Measurements from ENCODE around the gene MYH9.

The MYH9 gene

GRCh38 chr22:36366291-36366708 lies 21.5 kb downstream of the MYH9 start:
- DNase-seq: no peak

GRCh38 chr22:36365020-36365411 lies 22.8 kb downstream of the MYH9 start:
- no peak for DNase-seq

DNA sequence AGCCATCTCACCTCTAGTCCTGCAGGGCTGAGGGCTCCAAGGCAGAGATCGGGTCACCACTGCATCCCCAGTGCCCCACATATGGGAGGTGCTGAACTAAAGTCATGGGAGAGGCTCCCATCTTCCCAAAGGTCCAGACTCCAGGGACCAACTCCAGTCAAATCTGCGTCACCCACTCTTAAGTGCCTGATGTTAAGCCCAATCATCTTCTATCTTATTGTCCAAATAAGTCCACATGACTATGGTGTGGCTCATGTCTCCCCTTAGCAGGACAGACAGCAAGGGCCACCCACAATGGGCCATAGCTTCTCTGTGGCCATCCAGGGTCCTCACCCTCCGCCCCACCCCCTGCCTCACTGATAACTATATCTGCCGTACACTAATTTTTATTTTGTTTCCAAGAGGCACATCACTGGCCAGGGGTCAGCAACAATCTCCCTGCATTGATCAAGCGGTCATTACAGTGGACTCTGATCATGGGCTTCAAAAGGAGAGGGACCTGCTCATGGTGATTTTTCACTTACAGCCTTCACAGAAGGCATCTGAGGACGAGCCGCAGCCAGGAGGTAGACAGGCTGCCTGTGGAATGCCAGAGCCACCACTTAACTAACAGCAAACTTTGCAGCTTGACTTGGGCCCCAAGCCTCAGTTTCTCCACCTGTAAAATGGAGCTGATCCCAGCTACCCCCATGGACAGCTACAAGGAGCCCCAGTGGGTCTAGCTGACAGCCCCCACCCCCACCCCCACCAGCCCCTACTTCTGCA lies 23.3 kb downstream of the MYH9 start:
- no peak for DNase-seq

- DNase-seq: no peak
Measured at GRCh38 chr22:36363349-36363981, 24.3 kb downstream of the MYH9 start.

DNA sequence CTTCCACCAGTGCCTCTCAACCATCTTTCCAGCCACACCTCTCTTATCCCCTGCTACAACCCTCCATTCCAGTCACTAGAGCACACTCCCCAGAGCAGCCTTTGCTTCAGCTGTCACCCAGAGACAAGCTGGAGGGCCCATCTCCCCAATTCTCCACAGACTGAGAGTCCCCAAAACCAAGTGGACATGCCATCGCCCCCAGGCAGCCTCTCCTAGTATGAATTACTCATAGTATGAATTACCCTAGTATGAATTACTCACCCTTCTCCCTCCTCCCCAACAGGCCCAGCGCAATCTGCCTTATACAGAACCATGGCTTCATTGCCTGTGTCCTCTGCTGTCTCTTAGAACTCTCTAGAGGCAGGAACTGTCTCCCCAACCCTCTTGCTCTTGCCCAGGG lies 24.8 kb downstream of the MYH9 start:
- no peak for DNase-seq

GRCh38 chr22:36362075-36362474 lies 25.7 kb downstream of the MYH9 start:
- DNase-seq: no peak

DNA sequence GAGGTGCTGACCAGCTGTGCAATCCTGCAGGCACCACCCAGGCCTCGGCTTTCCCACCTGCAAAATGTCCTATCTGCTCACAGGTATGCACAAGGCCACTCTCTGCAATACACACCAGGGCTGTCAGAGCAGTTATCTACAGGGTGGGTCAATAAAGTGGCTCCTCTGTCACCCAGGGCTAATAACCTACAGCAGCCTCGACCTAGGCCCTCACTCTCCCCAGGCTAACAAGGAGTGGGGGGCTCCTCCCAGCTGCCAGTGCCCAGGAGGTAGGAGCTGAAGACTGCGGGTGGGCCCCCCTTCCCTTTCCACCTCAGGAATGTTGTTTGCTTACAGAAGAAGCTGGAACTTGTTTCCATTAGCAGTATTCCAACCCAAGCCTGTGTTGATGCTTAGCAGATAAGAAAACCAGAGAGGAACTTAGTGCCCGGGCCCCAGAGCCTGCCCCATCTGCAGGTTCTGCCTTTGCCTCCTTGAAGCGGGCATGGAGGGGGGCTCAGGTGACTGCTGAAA lies 26.8 kb downstream of the MYH9 start:
- no peak for DNase-seq

- DNase-seq: no peak
Measured at GRCh38 chr22:36360011-36360410, 27.8 kb downstream of the MYH9 start.

DNA sequence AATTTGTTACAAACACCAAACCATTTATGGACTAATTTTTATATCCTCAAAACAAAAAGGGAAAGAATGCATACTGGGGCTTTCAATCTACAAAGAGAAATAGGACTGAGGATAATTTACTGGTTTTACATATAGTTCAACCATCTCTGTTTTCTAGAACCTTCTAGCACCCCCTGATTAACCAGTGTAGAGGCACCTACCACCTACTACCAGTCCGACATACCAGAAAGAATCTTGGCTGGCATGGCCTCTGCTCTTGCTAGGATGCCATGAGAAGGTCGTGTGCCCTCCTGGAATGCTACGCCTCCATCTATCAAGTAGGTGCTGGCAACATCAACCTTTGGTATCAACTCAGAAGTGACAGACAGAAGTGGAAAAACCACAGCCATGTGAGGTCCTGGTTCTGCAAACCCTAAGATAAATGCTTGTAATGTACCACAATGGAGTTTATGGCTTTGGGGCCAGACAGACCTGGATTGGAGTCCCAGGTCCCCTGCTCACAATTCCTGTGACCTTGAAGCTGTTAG lies 28.2 kb downstream of the MYH9 start:
- no peak for DNase-seq

DNA sequence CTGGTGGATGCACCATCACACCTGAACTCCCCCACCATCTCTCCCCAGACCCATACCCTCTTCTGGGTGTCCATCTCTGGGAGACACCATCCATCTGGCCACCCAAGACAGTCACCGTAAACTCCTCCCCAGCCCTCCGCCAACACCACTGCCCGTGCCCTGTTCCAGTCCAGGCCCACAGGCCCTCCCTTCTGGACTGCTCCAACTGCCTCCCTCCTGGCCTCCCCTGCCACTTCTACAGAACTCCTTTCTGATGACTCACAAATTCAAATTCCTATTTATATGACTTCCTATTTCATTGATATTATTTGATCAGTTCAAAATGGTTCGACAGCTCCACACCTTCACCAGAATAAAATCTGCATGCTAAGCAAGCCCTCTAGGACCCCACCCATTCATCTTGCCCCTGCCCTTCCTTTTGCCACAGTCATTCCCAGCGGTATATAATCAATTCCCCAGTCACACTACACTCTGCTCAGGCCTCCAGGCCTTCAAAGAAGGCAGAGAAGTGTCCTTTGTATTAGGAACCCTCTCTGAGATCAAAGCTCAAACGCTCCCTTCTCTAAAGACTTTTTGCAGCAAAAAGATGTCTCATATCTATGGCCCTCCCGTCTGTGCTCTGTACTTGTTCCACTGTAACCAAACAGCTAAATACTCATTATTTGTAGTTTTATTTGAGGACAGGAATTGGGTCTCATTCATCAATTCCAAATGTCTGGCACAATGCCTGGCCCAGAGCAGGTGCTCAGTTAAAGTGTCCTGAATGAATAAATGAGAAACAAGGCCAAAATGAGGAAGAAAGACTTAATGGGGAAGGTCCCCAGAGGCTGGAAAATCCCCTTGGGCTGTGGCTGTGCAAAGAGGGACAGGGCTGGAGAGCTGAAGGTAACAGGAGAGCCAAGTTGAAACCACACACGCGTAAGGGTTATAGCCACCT lies 29.0 kb downstream of the MYH9 start:
- peak; percentile 4 for DNase-seq

- DNase-seq: no peak
Measured at GRCh38 chr22:36356708-36357624, 30.8 kb downstream of the MYH9 start.

- DNase-seq: no peak
Measured at GRCh38 chr22:36355894-36356293, 31.9 kb downstream of the MYH9 start.

DNA sequence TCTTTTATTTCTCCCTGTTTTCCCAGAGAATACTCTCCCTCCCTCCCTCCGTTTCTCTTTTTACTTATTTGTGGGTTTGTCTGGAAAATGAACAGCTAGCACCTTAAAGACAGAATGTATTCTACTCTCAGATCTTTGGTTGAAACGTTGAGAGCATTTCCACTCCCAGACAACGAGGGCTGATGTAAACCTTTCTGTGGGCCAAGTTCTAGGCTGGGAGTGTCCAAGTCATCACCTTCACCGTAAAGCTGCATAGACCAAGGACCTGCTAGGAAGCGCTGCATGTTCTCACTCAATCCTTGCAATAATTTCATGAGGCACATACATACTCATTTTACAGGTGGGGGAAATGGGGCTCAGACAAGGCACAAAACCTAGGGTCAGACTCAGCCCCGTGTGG lies 32.4 kb downstream of the MYH9 start:
- no peak for DNase-seq

DNA sequence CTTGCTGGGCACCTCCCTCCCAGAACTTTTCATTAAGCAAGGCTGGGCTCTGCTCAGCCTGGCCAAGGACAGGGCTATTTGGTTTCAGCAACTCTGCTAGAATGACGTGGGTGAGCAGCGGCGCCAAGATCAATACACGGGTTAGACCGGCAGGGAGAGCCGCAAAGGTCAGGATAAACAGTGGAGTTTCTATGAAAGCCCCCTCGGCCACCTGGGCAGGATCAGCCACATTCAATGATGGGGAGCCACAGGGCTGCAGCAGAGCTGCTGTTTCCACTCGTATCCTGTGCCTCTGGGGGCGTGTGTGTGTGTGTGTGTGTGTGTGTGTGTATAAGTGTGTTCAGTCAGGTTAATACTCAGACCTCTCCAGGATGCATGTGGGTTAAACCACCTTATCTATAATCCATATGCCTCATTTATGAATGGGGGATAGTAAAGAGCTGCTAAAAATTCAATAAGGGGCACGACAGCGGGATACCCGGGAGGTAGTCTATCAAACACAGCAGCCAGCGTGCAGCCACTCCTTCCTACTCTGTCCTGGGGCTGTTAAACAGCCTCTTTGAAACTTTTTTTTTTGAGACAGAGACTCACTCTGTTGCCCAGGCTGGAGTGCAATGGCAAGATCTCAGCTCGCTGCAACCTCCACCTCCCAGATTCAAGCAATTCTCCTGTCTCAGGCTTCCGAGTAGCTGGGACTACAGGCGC lies 34.8 kb downstream of the MYH9 start:
- no peak for DNase-seq

DNA sequence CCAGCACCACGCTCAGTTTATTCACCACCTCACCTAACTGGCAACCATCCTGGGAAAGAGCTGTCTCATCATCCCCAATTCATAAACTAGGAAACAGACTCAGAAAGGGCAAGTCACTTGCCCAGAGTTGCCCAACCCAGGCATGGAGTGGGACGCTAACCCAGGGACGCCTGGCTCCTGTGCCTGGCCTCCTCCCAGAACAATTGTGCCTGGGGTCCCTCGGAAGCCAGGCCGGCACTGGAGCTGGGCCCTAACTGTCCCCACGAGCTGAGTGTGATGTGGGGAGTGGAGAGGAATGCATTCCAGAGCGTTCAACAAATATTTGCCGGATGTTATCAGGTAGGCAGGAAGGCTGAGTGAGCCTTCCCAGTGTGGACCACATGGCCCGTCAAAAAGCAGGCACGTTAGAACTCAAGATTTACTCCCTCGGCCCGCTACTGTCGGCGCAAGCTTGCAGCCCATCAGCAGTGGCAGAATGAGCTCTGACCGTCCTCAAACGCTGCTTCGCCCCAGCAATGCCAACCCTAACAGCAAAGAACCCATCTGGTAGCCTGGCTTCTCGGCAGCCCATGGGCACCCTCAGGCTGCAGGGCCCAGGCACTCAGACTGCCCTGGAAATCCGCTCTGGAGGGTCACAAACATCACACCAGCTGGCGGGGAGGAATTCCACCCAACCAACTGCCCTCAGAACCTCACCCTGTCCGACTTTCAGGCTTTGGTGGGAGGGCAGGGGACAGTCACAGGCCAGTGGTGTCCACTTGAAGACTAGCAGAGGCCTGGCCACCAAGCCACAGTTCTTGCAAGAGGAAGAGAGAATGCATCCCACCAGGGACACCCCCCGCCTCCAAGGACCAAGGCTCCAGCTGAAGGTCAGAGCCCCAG lies 35.6 kb downstream of the MYH9 start:
- no peak for DNase-seq

DNA sequence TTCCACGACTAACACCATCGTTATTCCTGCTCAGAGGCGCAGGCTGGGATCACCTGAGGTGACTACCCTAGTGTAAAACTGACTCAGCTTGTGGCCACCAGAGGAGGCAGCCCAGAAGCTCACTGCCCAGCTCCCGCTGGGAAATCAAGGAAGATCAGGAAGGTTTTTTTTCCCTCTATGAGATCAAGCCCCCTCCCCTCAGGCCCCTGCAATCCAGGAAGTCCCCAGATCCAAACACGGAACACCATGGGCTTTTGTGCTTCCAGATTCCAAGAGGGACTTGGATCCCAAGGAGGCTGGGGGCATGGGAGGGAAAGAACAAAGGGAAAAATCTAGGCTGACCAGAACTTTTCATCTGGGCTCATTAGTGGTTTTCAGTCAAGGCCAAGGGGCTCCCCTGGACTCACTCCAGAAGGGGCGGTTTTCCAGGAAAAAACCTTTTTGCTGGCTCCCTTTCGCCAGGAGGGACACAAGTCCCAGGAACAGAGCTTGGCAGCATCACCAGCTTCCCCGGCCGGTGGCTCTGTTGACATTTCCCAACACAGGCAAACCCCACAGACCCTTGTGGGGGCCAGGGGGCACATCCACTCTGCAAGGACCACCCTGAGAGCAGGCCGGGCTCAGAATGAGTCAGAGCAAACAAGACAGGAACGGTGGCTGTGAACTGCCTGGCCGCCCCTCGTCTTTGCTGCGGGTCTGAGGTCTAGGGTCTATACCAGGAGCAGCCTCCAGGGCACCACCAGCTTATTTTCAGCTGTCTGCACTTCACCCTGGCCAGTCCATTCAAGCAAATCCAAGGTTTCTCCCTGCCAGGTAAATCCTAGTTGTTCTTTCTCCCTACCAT lies 36.8 kb downstream of the MYH9 start:
- DNase-seq: no peak

GRCh38 chr22:36349726-36350125 lies 38.0 kb downstream of the MYH9 start:
- no peak for DNase-seq

DNA sequence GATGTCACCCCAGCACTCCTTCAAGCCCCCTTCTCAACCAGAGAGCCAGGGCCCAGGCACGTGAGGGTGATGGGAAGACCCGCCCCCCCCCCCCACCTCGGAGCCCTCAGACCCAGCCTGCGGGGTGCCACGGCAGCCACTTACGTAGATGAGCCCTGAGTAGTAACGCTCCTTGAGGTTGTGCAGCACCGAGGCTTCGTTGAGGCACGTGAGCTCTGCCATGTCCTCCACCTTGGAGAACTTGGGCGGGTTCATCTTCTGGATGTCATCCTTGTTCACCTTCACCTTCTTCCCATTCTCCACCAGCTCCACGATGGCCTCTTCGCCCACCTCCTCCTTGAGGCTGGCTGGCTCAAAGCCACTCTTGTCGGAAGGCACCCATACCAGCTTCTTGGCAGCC lies 39.0 kb downstream of the MYH9 start:
- no peak for DNase-seq

- DNase-seq: no peak
Measured at GRCh38 chr22:36347094-36347493, 40.7 kb downstream of the MYH9 start.
